ENCODE results near the gene TPD52L2.
"Not testable (repeated sequence)": the region's sequence is repeated elsewhere in the genome, so short reads cannot be mapped to it uniquely, and the experiment has no call there.

The TPD52L2 gene

DNA sequence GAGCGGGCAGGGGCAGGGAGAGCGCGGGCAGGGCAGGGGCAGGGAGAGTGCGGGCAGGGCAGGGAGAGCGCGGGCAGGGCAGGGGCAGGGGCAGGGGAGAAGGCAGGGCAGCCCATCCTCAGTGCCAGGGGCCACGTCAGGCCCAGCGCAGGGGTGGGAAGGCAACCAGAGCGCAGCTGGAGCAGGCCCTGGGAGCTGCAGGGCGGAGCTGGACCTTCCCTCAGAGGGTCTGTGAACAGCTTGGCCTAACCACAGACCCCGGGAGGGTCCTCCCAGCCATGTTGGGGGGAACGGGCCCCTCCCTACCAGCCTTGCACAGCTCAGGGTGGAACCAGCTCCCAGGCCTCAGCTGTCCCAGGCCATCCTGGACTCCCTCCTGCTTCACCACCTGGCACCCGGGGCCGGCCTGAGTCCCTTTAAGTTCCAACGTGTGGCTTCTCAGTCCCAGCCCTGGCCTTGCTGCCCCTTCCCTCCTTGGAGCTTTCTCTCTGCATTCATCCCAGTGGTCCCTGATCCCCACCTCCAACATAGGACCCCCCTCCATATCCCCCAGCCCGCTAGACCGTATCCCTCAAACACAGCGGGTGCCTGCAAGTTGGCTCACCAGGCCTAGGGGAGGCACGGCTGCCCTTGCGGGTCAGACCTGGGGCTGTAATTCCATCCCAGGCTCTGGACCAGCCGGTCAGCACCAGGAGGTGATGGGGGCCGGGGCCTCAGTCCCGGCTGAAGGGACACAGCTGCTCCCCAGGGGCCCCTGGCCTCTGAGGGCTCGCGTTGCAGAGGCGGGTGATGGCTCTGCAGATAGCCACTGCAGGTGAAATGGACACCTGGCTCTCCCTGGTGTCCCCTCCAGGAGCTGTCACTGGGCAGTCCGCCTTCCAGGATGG, 28.4 kb upstream of the TPD52L2 start:
- no peak for DNase-seq

DNA sequence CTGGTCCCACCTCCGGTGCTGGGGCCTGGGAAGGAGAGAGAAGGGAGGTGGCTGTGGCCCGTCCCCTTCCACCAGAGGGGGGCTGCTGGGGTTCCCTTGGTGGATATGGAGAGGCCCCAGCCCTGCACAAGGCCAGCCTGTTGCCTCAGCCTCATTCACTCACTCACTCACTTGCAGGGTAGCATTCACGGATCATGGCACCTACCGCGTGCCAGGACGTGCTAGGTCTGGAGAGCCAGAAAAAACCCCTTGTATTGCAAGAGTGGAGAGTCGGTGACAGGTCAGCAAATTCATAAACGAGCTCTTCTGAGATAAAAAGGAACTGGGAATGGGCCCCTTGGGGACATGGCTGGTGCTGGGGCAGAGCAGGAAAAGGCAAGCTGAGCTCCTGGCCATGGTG, 27.6 kb upstream of the TPD52L2 start:
- DNase-seq: no peak

DNA sequence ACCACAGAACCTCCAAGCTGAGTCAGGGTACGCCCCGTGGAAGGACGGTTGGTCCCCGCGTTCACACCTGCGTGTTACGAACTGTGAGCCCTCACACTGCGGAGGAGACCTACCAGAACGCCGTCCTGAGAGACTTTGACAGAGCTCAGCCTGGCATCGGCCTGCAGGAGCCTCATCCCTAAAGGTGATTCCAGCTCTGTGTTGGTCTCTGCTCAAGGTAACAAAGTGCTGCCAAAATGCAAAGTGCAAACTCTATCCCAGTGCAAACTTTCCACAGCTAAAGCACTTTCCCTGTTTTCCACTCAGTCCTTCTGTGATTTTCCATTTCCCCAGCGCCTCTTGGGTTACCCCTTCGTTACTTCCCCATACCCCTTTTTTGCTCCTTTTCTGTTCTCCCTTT, 25.4 kb upstream of the TPD52L2 start:
- DNase-seq: no peak

DNA sequence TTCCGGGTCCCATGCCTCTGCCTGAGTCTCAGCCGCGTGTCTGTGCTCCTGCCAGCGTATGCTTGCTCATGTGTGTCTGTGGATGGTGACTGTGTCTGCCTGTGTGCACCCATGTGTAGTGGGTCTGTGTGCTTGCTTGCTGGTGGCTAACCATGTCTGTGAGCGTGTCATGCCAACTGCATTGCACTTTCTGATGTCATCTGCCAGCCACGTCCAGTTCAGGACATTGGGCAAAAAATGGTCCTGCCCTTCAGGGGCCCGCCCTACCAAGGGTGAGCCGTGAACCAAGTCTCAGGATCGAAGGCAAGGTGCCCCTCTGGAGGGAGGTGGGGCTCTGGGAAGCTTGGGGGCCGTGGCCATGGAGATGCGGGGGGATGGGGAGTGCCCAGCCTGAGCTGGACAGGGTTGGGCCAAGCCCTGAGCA, 24.7 kb upstream of the TPD52L2 start:
- no peak for DNase-seq

DNA sequence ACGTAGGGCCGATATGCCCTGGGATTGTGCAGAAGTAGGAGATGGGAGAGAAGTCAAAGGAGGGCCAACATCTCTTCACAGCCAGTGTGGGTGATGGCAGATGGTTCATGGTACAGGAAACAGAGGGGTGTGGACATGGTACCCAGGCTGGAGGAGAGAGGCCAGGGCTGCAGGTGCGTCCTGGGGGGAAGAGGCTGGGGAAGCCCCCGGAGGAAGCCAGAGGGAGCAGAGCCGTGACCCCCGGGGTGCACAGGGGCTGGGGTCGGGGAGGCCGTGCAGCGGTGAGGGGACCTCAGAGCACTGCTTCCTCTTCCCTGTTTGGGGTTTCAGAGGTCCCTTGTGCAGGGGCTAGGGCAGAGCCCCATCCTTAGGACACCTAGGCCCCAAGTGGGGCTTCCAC, 22.8 kb upstream of the TPD52L2 start:
- DNase-seq: no peak

DNA sequence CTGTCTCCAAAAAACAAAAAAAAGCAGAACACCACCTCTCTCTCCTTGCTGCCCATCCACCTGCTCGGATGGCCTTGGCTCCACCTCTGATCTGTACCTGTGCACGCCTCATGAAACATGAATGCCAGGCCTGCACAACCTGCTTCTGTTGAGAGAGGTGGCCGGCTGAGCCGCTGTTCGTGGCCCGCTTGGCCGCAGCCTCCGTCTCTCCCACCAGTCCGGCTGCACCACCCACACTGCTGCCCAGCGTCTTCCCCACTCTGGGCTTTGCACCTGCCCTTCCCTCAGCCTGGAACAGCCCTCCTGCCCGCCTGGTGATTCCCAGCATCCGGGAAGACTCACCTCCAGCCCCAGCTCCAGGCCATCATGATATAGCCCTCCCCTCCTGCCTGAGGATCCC, 21.8 kb upstream of the TPD52L2 start:
- no peak for DNase-seq

DNA sequence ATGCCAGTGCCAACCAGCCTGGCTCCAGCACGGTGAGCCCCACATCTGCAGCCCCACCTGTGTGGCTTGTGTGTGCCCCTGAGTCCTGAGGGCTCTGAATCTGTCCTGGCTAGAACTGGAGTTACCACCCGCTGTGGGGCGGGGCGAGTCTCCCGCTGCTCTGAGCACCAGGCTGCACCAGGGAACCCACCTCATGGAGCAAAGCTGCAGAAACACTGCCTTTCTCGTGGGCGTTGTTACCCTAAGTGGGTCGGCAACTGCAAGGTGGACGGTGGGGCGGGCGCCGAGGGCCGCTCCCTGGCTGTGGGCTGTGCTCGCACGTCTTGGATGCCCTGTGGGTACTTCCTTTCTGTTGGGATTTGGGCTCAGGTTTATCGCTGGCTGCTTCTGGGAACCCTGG, 21.3 kb upstream of the TPD52L2 start:
- DNase-seq: no peak

DNA sequence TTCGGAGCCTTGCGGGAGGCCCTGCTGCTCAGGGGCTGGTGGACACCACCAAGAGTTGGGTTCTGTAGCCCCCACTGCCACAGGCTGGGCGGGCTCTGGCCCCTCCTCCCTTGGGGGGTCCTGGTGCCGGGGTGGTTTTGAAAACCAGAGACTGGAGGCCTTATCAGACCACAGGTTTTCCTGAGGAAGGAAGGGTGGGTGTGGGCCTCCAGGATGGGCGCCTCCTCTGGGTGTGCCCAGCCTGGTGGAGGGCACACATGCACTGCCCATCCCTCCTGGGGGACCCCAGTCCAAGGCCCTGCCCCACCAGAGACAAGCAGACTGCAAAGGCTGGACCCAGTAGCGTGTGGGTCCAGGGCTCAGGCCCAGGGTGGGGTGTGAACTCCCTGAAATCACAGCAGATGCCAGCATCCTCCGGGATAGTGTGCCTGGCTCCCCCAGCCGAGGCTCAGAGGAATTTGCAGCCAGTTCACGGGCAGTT, 20.5 kb upstream of the TPD52L2 start:
- no peak for DNase-seq

DNA sequence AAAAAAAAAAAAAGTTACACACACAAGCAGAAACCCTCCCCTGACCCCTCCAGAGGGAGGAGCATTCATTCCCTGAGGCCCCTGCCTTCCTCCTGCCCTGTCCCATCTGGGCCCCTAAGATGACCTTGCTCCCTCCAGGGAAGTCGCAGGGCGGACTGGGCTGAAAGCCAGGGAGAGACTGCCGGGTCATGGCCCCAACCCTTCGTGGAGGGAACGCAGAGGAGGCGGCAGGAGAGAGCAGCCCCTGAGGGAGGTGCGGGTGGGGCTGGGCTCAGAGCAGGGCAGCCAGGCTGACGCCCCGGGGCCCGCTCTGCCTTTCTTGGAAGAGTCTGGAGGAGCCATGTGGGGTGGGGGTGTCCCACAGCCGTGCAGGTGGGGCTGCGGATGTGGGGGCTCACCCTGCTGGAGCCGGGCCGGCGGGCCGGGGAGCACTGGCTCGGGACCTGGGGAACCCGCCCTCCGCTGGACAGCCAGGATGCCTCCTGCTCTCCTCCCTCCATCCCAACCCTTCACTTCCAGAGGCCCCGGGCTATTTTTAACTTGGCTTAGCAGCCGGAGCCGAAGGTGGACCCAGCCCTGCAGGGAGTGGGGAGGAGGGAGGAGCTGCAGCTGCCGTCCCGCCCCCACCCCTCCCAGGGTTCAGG, 18.8 kb upstream of the TPD52L2 start:
- no peak for DNase-seq

DNA sequence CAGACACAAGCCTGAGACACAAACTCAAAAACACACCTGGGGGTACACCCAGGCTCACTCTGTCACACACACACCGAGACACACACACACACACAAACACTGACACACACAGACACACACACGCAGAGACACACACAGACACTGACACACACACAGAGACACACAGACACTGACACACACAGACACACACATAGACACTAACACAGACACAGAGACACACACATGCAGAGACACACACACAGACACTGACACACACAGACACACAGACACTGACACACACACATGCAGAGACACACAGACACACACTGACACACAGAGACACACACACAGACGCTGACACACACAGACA, 18.2 kb upstream of the TPD52L2 start:
- DNase-seq: no peak

DNA sequence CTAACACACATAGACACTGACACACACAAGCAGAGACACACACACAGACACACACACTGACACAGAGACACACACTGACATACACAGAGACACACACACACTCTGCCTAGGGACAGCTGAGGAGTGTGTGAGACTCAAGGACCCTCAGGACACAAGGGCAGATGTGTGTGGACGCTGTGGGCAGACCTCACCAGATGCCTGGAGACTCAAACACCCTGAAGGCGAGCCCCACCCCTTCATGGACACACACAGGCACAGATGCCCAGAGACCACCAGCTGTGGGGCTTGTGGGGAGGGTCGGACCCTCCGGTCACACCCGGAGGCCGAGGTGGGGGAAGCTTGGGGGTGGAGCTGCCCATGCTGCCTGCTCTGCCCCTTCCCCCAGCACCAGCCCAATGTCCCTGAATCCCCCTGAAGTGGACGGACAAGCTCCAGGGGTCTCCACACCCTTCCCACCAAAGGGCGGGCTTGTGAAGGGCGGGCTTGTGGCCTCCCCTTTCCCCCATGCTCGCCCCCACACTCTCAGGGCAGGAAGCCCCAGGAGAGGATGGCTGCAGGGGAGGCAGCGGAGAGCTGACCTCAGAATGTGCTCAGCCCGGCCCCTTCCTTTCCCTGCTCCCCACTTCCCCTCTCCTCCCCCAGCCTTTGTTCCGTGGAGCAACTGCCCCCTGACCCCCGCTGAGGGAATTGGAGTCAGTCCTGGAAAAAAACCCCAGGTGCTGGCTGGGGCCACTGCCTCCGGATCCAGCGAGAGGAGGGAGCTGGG, 17.6 kb upstream of the TPD52L2 start:
- DNase-seq: no peak

DNA sequence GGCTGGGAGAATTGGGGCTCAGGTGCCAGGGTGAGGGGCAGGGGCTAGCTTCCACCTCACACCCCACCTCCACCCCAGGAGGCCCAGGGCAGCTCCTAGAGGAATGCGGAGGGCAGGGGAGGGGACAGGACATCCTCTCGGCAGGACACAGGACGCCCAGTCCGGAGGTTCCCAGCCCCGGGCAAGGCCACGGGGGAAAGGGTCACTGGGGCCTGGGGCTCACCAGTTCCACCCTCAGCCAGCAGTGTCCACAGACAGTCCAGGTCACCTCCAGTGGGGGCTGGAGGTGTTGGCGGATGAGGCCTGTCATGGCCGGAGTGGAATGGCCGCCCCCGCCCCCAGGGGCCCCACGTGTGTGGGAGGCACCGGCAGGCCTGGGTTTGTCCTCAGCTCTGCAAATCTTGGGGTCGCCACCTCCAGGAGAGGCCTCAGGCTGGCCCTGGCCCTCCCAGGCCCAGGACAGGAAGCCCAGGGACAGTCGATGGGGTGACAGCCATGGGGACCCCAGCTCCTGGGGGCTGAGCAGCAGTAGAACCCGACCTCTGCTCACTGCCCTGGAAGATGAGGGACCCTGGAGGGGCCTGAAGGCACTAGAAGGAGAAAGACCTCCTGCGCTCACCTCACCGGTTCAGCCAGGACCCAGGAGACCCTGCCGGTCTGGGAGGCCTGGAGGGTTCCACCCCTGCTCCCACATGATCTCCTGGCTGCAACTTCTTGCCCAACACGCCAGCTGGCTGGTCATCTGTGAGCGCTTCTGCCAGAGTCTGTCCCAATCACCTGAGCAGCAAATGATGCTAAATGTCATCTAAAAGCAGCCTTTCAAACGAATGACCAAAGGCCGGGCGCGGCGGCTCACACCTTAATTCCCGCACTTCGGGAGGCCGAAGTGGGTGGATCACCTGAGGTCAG, 16.8 kb upstream of the TPD52L2 start:
- no peak for DNase-seq

DNA sequence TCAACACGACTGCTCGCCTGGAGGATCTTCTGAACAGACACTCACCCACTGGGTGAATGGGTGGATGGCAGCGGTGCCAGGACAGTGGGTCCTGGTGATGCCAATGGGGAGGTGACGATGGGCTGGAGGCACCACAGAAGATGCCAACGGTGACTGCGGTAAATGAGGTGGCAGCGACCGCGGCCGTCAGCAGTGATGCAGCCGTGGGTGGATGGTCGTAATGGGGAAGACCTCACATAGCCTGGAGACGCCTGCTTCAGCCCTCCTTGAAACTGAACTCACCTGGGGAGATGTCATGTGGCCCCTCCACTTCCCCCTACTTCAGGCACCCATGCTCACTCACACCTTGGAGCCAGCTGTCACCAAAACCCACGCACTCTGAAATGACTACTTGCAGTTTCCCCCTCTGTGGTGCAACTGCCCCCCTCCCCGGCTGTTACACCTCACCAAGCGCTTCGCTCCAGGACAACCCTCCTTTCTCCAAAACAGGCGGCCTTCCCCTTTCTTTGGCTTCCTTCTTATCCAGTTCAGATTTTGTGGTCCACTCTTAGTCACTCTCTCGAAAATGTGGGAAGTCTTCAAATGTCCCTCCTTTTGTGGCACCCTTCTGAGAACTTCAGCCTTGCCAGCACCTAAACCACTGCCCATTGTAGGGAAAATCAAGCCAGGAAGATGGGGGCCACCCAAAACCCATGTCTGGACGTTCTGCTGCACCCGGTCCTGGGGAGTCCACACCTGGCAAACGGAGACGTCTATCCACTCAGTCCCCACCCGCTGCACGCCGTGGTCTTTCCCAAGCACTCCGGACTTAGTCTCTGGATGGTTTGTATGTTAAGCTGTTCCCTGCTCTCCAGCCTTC, 14.2 kb upstream of the TPD52L2 start:
- DNase-seq: no peak

DNA sequence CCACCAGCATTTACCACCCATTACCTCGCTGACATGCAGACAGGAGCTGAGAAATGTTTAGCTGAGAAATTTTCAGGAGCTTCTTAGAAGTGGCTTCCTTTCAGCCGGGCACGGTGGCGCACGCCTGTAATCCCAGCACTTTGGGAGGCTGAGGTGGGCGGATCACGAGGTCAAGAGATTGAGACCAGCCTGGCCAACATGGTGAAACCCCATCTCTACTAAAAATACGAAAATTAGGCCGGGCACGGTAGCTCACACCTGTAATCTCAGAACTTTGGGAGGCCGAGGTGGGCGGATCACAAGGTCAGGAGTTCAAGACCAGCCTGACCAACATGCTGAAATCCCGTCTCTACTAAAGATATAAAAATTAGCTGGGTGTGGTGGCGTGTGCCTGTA, 13.5 kb upstream of the TPD52L2 start:
- not testable (repeated sequence) for DNase-seq

DNA sequence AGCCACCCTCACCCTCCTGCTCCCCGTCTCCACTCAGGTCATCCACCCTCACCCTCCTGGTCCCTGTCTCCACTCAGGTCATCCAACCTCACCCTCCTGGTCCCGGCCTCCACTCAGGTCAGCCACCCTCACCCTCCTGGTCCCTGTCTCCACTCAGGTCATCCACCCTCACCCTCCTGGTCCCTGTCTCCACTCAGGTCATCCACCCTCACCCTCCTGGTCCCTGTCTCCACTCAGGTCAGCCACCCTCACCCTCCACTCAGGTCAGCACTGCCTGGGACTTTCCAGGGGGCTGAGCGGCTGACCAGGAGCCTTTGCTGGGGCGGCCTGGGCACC, 11.4 kb upstream of the TPD52L2 start:
- not testable (repeated sequence) for DNase-seq

DNA sequence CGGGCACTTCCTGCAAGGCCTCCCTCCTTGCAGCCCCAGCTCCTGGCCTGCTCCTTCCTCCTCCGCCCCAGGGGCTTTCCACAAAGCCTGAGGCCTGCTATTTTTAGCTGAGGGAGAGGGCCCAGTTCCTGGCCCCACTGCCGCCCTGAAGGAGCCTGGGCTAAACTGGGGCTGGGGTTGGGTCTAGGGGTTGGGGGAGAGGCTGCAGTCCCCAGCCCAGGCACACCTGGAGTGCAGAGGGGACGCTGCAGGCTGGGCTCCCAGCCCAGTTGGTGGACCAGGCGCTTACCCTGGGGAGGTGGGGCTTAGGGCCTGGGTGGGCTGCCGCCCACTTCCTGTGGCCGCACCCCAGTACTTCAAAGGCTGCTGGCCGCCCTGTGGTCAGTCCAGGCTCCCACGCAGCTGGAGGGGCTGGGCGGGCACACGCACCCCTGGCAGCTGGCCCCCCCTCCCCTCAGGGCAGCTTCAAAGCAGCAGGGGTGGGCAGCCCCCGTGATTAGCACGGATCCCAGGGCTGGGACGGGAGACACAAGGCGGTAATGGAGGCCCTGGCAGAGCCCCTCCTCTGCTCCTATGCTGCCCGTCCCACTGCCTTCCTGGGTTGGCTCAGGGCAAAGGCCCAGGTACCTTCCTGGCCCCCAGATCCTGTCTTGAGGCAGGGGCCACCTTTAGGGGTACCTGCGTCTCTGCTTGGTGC, 10.9 kb upstream of the TPD52L2 start:
- DNase-seq: no peak

DNA sequence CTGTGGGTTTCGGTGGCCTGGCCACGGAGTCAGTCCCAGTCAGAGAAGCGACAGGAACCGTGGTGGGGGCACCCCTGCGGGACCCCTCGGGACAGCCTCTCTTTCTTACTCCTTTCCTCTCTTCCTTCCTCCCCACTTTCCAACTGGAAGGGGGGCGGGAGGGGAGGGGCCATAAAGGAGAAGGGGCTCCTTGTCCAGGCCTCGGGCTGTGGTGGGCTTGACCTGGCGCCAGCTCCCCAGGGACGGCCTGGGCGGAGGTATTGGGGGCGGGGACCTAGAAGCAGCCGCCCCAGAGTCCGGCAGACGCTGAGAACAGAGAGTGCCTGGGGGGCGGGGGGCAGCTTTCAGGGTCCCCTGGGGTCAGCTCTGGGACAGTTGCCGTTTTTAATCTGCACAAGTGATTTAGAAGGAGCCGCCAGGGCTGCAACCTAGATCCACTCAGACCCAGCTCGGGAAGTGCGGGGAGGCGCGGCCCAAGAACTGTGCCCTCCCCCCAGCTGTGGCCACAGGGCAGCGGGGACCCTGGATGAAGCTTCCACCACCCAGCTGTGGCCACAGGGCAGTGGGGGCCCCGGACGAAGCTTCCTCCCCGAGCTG, 10.2 kb upstream of the TPD52L2 start:
- DNase-seq: no peak

DNA sequence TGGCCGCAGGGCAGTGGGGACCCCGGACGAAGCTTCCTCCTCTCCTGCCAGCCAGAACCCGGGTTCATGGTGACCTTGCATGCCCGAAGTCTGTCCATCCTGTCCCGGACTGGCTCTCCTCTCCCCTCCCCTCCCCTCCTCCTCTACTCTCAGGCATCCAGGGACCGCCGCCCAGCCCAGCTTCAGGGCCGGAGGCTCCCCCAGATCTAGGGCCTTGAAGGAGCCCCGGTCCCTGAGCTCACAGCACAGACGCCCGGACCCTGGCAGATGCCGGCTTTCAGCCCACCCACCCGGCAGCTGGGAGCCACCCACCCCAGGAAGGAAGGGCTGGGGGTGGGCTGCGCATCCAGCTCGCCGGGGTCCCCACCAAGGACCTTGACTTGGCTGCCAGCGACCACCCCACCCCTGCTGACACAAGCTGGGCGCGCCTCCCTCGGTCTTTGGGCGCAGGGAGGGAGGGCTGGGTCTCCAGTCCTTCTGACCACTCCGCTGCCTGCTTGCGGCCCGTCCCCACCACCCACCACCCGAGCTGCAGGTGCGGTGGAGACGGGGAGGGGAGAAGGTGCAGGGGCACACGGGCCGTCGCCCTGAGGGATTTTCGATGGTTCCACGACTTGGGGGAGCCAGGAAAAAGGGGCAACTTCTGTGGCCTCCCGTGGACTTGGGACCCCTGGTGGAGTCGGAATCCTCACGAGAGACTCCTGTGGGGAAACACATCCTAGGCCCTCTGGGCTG, 9.5 kb upstream of the TPD52L2 start:
- no peak for DNase-seq

DNA sequence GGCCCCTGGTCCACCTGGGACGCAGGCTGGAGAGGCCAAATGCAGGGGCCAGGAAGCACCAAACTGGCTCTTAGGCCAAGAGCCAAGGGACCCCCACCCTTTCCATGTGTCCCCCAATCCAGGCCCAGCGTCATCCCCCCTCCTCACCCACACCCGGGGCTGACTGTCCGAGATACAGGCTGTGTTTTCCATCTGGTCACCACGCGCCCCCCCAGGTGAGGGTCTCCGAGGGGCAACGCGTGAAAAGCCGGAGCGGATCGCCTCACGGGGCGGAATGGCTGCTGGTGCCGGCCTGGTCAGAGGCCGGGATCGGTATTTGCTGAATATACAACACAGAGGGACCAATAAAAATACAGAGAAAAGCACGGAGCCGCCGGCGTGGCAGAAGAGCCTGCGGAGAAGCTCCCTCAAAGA, 9.0 kb upstream of the TPD52L2 start:
- DNase-seq: no peak

Data from activated gamma-delta T cell treated with Interleukin-2 at 50 U/mL for 16 hours (primary cell).